Pulmonary artery endothelial cell (primary cell): ENCODE measurements around the gene PARPBP. TPM values are rescaled to one million over a fixed set of nuclear protein-coding genes. Genes with fewer than 3 reads are reported as not detected.
"Not testable (repeated sequence)": the region's sequence is repeated elsewhere in the genome, so short reads cannot be mapped to it uniquely, and the experiment has no call there.

ENCODE experiments used
- DNase-seq: peaks from one replicate; pipeline ENCODE4 v3.0.0-alpha.2; 2011; ENCODE audit warnings: low read depth, low spot score
- total RNA-seq: library from RNA; depleted of rRNA; stranded (reverse); fragments of >200 nt; gene quantifications from 2 replicates; pipeline ENCODE4 v1.2.3, GENCODE V29; 2014

Gene PARPBP
- total RNA-seq, 1 donor from 2014 or later = 13.7 TPM

- DNase-seq = not testable (repeated sequence)
Measured at GRCh38 chr12:102147062-102147587, 27.1 kb downstream of the PARPBP start.

DNA sequence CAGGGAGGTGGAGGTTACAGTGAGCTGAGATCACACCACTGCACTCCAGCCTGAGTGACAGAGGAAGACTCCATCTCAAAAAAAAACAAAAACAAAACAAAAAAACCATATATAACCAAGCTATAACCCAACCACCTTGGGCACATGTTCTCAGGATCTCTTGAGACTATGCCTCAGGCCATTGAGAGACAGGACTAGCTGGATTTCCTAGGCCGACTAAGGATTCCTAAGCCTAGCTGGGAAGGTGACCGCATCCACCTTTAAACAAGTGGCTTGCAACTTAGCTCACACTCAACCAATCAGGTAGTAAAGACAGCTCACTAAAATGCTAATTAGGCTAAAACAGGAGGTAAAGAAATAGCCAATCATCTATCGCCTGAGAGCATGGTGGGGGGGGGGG is 35.2 kb downstream of the PARPBP start:
- DNase-seq = not testable (repeated sequence)

GRCh38 chr12:102163383-102163782 is 43.4 kb downstream of the PARPBP start:
- no peak for DNase-seq

DNA sequence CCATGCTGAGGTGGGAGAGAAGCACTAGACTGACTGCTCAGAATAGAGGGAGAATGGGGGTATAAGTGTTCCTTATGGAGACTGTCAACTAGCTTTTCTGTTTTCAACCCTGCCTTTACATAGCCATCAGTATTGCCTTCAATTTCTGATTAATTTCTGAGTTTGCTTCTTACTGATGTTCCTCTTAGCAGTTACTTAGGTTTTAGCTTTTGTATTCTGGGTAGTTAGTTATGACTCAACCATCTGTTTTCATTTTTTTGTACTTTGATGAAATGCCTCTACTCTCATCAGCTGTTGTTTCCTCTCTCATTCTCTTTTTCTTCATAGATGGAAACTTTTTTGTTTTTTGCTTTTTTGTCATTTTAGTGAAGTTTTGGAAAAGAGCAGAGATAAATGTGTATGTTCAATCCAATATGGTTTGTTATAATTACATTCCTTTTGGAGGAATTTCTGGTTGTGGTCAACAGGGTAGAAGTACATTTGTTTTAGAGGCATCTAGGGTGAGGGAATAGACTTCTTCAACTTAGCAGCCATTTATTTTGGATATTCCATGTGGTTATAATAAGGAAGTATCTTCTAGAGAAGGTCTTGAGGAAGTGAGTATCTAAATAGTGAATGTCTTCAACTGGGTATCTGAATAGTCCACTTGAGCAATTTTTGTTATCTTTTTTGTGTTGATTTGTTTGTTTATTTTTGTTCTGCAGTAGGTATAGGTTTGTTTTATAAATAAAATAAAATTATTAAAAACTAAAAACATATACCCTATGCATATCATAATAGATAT is 48.0 kb downstream of the PARPBP start:
- no peak for DNase-seq

DNA sequence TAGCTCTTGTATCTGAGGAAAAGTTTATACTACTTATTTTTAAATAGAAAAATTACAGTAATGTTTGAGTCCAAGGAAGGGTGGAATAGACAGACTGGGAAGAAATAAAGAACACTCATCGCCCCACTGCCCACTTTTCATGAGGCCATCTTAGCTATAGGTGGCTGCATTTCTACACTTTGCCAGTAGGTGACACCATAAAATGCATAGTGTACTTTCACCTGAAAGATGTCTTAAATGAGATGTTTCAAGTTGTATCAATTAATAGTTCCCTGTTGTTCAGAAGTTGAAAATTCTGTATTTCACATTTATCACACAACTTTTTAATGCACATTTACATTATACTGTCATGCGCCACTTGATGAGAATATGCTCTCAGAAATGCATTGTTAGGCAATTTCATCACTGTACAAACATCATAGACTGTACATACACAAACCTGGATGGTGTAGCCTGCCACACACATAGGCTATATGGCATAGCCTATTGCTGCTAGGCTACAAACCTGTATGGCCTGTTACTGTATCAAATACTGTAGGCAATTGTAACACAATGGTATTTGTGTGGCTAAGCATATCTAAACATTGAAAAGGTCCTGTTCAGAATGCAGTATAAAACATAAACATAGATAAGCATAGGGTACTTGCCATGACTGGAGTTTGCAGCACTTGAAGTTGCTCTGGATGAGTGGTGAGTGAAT is 50.1 kb downstream of the PARPBP start:
- no peak for DNase-seq

GRCh38 chr12:102171951-102172350 is 52.0 kb downstream of the PARPBP start:
- no peak for DNase-seq

GRCh38 chr12:102172436-102172835 is 52.5 kb downstream of the PARPBP start:
- peak; percentile 50 for DNase-seq

- no peak for DNase-seq
Measured at GRCh38 chr12:102174117-102174516, 54.1 kb downstream of the PARPBP start.

- no peak for DNase-seq
Measured at GRCh38 chr12:102174761-102175160, 54.8 kb downstream of the PARPBP start.

GRCh38 chr12:102182635-102183034 is 62.7 kb downstream of the PARPBP start:
- DNase-seq = peak; percentile 72

DNA sequence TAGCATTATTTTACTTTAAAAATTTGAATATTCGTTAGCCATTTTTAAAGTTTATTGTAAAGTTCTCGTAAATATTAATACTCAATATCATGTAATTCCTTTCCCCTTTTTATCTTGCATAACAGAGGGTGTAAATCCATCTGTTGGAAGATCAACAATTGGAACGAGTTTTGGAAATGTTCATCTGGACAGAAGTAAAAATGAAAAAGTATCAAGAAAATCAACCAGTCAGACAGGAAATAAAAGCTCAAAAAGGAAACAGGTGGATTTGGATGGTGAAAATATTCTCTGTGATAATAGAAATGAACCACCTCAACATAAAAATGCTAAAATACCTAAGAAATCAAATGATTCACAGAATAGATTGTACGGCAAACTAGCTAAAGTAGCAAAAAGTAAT is 75.8 kb downstream of the PARPBP start:
- DNase-seq = no peak

DNA sequence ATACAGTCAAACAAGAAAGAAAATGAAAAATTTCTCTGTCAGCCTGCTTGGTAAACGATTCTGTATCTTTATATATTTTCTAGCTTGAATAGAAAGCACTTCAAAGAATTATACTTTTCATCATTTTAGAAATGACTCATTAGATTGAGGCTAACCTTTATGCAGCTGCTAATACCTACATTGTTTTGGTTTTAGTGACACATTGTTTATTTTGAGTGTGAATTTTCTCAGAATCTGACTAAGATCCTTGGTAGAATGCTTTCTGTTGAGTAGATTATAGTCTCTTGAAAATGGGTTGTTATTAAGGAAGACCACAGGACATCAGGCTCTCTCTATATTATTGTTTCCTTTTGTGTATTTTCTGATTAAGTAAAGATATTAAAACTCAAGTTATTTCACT is 77.8 kb downstream of the PARPBP start, which contains the start of gene PMCH:
TSS of gene PMCH (minus strand) at position 45 of the 400 bp plus-strand sequence. CDS start 63 bp downstream, outside the sequence.
- DNase-seq = peak; percentile 30

GRCh38 chr12:102201436-102202061 is 81.6 kb downstream of the PARPBP start:
- no peak for DNase-seq

- DNase-seq = no peak
Measured at GRCh38 chr12:102202556-102202955, 82.6 kb downstream of the PARPBP start.

DNA sequence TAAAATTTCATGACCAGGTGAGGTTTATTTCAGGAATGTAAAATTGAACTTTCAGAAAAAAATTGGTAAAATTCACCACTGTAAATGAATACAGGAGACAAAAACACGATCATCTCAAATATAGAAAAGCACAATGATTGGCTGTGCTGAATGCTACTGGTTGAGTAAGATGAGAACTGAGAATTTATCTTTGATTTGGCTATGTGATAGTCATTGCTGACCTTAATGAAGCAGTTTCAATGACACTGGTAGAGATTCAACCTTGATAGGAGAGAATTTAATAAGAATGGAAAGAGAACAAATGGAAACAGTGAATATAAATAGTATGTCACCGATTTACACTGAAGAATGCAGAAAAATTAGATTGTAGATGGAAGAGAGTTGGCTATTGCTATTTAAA is 84.0 kb downstream of the PARPBP start:
- DNase-seq = no peak

DNA sequence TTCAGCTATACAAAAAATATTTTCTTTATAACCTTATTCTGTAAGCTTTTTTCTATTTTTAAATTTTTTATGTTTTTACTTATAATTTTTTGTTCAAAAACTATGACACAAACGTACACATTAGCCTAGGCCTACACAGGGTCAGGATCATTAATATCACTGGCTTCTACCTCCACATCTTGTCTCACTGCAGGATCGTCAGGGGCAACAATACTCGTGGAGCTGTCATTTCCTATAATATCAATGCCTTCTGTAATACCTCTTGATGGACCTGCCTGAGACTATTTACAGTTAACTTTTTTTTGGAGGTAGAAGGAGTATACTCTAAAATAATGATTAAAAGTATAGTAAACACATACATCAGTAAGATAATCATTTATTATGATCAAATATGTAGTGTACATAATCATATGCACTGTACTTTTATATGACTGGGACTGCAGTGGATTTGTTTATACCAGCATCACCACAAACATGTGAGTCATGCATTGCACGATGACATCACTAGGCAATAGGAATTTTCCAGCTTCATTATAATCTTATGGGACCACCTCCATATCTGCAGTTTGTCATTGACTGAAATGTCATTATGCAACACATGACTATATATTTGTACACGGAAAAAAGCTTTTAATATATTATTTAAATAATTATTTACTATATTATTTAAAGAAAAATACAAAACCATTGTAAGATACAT is 96.2 kb downstream of the PARPBP start:
- DNase-seq = peak; percentile 5

DNA sequence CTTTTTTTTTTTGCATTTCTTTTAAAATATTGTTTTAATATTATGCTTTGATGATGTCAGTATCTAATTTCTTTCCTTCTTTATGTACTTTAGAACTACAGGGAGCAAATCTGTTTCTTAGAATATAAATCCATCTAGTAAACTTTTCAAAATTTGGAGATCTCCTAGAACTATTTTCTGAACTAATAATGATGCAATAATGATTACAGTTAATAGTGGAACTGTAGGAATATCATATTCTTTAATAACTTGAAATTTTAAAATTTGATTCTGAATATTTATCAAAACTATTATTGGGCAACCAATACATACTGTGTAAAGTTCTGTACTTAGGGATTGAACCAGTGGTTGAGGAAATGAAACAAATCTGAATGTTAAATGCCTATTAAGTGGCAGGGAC is 100.8 kb downstream of the PARPBP start:
- DNase-seq = no peak

DNA sequence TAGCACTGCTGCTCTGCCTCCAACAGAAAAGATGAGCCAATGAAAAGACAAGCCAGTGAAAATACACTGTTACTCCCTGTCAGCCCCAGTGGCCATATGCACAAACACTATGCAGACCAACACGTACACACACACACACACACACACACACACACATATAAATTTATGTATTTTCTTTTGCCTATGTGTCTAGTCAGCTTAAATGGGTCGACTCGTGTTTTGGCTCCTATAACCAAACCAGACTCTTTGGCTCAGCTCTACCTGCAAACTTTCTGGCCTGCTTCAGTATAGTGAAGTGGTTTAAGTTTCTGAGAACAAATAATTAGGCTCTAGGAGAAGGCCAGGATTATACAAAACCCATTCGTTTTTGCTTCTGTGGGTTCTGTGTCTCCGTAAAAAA is 108.0 kb downstream of the PARPBP start:
- DNase-seq = no peak

GRCh38 chr12:102232036-102232435 is 112.1 kb downstream of the PARPBP start:
- no peak for DNase-seq

GRCh38 chr12:102232446-102232845 is 112.5 kb downstream of the PARPBP start:
- no peak for DNase-seq

GRCh38 chr12:102234599-102234998 is 114.6 kb downstream of the PARPBP start:
- DNase-seq = no peak
